Smooth muscle cell of the brain vasculature (primary cell): ENCODE measurements around the gene EFHC2.

ENCODE experiments used
- DNase-seq: peaks from one replicate; pipeline ENCODE4 v3.0.0-alpha.2; 2012; ENCODE audit warnings: low read depth, low spot score

Gene EFHC2, protein sequence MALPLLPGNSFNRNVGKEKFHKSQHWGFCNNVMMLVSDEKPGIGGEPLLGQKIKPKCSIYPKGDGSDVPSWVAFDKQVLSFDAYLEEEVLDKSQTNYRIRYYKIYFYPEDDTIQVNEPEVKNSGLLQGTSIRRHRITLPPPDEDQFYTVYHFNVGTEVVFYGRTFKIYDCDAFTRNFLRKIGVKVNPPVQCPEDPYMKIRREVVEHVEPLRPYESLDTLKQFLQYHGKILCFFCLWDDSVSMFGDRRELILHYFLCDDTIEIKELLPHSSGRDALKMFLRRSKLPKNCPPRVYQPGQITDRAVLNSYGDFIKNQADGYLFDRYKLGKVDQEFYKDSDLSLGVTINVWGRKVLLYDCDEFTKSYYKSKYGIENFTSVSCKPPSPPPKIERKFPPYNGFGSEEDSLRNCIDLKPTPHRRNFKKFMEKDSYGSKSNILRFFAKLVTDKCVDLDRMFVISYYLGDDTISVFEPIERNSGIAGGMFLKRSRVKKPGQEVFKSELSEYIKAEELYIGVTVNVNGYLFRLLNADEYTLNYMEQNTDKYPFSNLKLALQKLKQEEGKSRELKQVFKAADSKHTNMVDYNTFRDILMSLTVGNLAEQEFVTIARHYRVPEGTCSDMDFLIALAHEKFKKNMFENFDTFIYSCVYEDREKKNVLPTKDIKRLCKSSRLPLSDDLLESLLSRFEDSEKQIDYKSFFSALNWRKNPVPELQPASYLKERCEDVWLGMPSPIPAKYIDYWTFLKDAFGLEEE

DNA sequence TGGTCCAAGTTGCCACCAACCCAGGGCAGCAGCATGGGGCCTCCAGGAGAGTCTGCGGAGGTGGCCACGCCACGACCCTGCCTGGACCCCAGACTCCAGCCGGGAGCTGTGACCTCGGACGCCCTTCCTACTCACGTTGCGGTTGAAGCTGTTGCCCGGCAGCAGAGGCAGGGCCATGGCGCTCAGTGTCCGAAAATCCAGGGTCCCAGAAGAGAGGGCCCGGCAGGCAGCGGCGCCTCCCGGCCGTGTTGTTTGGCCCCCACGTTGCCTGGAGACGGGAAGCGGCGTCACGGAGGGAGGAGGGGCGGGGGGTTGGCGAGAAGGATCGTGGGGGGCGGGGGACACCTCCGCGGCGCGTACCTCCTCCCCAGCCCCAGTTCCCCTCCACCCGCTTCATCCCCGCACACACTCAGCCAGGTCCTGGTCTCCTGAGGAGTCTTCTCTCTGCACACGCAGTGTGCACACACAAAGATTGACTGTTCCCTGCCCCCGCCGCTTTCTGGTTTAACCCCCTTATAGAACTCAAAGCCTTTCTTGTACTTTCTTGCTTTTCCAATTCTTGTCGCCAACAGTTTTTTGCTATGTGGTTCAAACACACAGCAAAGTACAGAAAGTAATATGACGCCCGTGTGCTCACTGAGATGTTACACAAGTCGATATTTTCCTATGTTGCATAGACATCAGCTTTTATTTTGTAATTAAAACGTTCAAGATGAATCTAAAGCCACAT lies at the start of gene EFHC2:
Gene EFHC2, minus strand, starts transcription at position 261 of the 730 bp plus-strand sequence. Its CDS starts 84 bp downstream, at position 177.
- no peak for DNase-seq

DNA sequence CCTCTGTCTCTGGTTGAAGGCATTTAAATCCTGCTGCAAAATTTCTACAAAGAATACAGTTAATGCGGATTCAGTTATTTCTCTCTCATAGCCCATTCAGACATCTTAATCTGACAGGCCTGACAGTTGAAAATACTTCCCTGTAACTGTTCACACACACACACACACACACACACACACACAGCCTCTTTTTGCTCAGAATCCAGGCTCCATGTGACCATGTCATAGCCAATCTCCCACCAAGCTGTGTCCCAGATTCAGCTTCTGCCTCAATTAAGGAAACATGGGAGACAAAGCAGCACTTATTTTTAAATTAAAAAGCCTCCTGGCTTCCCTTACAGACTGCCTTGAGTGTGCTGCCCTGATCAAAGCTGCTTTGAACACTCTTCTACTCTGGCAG lies 49.3 kb upstream of the EFHC2 start:
- no peak for DNase-seq

DNA sequence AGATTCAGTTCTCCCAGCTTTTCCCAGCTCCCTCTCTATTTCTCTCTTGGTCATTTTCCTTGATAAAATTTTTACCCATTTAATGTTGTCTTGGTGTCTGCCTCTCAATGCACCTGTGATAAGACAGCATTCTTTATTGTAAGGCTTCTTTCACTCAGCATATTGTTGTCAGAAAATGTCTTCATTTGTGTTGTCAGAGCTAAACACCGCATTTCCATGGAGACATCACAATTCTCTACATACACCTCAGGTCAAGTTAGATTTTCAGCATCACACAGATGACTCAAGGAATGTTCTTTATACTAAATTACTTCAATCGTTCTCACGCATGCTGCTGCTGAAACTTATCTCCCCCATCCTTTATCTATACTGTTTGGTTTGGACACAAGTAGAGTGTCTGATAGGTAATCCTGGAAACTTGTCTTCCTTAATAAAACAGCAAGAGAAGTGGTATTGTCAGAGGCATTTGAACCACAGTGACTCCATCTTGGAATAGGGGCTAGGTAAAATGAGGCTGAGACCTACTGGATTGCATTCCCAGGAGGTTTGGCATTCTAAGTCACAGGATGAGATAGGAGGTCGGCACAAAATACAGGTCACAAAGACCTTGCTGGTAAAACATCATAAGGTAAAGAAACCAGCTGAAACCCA lies 41.3 kb upstream of the EFHC2 start:
- no peak for DNase-seq

DNA sequence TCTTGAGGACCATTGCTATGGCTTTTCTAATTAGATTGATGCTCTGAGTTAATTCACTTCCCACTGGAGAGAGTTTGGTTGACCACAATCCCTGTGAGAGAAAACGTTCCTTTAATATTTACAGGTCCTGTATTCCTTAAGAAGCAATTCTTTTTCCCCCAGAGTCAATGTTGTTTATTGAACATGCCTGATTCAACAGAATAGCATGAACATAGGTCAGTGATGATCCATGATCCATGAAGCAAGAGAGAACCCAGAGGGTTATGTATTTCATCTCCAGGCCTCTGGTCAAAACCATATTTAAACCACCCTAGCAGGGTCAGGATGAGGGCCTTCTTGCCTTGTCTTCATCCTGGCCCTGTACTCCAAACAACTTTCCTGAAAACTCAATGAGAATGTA lies 39.4 kb upstream of the EFHC2 start:
- DNase-seq, result no peak

DNA sequence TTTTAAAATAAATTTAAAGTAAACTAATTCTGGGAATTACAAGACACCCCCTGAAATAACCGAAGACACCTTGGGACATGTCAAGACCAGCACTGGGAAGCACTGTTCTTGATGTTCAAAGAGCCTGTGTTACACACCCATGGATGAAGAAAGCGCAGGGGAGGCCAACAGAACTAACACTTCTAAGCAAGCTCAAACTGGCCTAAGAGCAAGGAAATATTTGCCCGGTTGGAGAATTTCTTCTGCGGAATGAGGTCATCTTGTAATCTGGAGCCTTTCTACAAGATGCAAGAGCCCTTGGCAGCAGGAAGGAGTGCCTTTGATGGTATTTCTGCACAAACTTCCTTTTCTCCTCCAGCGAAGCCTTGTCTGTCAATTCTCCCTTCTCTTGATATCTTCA lies 9.3 kb upstream of the EFHC2 start:
- DNase-seq, result no peak

DNA sequence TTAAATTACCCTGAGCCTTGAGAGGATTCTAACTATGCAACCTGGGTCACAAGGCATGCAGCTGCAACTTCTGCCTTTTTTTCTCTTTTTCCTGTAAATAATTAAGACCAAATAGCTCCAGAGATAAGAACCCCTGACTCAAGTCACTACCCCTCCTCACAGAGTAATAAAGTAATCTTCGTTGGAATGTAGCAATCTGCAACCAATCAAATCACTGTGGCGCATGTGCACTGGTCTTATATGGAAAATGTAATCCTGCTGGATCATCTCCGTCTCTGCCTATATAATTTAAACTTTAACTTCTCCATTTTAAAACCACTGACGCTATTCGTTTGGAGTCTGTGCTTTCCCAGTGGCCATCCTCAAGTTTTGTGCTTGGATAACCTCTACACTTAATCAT lies 6.1 kb upstream of the EFHC2 start:
- DNase-seq, result no peak

DNA sequence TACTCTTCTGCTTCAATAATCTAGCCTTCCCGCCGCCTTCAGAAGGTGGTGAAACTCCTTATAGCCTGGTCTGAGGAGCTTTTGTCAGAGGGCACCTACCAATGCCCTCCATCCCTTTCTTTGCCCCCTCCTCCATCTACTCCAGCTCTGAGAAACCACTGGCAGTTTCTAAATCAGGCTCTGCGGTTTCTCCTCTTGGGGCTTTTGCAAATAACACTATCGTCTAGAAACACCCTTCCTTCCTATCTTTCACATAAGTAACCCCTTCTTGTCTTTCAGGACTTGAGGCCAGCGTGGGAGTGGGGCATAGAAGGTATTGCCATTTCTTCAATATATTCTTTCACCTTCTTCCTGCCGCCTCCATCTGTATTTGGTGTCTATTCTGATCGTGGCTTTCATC lies 1.2 kb upstream of the EFHC2 start:
- DNase-seq, result no peak

DNA sequence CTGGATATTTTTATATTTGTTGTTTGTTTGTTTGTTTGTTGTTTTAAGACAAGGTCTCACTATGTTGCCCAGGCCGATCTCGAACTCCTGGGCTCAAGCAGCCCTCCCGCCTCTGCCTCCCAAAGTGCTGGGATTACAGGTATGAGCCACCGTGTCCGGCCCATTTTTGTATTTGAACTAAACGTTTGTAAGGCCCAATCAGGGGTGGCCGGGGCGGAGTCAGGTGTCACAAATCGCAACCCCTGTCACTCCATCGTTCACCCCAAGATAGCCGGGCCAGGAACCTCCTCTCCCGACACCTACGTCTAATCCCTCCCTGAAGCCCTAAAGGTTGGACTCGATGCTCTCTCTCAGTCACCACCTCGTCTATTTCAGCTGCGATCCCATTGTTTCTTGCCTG lies 722 bp upstream of the EFHC2 start:
- no peak for DNase-seq

DNA sequence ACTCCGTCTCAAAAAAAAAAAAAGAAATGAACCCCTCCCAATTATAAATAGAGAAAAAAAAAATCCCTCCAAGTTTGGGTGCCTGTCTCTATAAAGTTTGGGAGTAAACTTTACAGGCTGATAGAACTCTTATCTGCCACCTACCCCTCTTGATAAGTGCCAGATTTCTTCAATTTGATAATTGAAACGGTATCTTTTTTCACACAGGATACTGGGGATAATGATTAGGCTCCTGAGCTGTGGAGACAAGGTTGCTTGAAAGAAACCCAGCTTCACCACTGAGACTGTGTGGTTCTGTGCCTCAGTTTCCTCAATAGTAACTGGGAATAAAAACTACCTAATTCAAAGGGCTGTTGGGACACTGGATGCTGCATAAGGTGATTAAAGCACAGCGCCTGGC lies 606 bp downstream of the EFHC2 start:
- DNase-seq, result no peak

DNA sequence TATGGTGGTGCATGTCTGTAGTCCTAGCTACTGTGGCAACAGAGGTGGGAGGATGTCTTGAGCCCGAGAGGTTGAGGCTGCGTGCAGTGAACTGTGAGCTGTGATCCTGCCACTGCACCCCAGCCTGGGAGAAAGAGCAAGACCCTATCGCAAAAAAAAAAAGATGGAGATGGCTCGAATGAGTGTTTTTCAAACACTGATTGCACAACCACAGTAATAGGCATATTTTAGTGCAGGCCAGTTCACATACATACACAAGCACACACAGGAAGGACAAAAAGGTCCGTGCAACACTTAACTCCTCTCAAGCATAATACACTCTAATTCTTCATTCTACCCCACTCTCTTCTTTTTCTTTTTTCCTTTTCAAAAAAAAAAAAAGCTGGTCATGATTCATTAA lies 5.1 kb downstream of the EFHC2 start:
- no peak for DNase-seq

DNA sequence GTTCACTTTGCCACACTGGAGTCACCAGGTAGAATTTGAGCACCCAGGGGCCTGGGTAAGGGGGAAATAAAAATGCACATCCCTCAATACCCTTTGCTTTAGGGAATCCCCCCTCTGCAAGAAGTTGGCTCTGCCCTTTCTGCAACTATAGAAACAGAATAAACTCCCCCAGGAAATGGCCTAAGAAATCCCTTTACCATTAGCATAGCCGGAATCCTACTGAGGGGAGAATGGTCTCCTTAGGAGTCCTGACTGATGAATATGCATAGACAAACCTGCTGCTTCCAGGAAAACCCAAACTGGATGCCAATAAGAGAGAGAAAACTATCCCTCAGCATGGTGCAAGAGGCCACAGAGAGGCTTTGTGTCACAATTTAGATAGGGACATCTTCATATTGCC lies 11.0 kb downstream of the EFHC2 start:
- DNase-seq, result no peak

DNA sequence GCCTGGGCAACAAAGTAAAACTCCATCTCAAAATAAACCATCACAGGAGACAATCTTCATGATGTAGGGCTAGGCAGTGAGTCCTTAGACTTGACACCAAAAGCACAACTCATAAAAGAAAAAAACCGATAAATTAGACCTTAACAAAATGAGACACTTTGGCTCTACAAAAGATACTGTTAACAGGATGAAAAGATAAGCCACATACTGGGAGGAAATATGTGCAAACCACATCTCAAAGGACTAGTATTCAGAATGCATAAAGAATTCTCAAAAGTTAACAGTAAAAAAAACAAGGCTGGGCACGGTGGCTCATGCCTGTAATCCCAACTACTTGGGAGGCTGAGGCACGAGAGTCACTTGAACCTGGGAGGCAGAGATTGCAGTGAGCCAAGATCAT lies 13.2 kb downstream of the EFHC2 start:
- DNase-seq, result no peak

DNA sequence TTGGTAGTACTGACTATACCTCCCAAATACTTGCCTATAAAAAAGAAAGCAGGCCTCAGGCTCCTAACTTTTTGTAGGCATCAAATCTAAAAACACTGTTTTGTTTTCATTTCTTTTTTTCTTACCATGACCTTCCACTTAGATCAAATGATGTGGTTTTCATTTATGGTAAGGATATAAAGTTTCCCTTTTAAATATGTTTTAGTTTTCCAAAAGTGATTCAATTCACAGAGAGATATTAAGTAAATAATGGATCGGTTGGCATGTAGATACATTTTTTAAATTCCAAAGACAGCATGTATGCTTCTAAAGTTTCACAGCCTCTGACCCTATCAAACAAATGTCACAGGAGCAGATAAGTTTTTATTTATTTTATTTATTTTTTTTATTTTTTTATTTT lies 23.9 kb downstream of the EFHC2 start:
- no peak for DNase-seq

DNA sequence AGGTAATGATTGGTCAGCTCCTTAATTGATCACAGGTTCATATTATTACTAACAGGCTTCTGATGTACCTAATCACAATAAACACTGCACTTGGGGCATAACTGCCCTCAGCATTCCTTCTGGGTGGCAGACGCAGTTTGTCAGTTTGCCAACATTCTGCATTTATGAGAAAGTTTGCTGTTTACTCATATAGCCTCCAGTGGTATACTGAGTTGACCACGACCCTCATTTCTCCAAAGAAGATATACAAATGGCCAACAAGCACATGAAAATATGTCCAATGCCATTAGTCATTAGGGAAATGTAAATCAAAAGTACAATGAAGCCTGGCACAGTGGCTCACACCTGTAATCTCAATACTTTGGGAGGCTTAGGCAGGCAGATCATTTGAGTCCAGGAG lies 26.3 kb downstream of the EFHC2 start:
- DNase-seq, result no peak

DNA sequence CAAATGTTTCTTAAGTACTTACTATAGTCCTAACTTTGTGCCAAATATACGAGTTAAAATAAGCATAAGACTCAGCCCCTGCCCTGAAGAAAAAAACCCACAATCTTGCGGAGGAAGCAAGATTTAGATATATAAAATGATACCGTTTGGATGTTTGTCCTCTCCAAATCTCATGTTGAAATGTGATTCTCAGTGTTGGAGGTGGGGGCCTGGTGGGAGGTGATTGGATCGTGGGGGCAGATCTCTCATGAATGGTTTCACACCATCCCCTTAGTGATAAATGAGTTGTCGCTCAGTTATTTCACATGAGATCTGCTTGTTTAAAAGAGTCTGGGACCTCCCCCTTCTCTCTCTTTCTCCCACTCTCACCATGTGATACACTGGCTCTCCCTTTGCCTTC lies 28.7 kb downstream of the EFHC2 start:
- DNase-seq, result no peak

DNA sequence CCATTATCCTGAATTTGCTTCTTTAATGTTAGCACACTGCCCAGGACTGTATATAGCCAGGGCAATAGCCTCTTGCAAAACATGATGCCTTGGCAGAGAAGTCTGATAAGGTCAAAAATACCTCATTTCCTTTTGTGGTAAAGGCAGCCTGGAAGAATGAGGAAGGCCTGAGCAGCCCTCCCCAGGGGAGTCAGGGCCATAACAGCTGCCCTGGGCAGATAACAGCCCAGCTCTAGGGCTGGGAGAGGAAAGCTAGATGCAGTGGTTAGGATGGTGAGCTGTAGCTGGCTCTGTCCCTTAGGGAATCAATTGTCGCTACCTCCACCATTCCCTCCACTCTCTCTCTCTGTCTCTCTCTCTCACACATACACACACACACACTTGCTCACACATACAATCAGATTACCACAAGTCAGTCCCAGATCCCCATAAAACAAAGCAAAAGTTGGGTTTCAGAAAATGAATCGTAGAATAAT lies 29.2 kb downstream of the EFHC2 start:
- DNase-seq, result no peak

DNA sequence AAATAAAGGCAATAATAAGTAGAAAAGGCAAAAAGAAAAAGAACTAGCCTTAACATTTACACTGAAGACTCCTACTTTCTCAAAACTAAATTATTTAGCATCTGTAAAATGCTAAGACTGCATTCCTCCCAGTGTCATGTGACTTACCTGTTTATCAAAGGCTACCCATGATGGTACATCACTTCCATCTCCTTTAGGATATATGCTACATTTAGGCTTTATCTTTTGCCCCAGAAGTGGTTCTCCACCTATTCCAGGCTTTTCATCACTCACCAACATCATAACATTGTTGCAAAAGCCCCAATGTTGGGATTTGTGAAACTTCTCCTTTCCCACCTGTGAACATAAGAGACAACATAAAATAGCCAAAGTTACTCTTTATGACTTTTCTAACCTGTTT lies 31.1 kb downstream of the EFHC2 start:
- DNase-seq, result no peak

DNA sequence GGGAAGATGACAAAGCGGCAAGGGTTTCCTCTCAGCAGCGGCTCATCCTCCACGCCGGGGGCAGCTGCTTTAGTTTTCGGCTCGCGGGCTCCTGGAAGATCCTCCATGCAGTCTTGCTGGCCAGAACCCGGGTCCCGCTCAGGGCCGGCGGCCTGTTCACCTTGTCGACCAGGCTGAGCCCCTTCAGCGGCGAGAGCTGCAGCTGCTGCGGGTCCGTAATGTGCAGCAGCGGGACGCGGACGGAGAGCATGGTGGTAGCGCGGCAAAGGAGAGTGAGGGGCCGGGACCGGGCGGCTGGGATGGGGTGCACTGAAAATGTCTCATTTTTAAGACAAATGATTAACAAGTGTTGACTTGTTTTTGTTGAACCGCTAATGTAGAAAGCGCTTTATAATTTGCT lies 33.2 kb downstream of the EFHC2 start:
- no peak for DNase-seq

DNA sequence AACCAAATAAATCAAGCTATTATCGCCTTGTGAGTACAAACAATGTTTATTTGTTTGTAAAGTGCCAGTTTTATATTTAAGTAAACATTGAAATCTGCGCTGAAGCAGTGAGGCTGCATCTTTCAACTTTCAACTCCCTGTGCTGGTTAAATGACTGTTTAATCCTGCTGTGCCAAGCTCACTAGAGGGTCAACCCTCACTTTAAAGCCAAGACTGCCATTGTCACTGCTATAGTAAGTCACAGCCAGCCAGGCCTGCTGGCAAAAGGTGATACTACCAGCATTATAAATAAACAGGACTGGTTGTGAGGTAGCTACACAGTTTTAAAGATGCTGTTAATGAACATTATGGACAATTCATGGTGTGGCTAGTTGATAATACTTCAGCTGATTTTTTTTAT lies 34.6 kb downstream of the EFHC2 start:
- no peak for DNase-seq

DNA sequence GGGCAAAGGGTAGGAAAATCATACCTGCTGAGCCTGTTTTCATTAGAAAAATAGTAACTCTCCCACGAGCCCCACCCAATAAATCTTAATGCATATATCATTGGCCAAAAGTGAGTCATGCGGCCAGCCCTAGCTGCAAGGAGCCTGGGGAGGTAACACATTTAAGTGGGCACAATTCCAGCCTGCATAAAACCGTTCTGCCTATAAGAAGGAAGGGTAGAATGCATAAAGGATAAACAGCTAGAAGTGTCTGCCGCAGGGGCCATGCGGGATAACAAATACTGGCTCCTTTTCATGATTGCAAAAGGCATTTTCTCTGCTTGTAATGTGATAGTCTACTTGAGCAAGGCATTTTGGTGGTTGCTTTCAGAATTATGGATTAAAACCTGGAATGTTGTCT lies 37.1 kb downstream of the EFHC2 start:
- no peak for DNase-seq

DNA sequence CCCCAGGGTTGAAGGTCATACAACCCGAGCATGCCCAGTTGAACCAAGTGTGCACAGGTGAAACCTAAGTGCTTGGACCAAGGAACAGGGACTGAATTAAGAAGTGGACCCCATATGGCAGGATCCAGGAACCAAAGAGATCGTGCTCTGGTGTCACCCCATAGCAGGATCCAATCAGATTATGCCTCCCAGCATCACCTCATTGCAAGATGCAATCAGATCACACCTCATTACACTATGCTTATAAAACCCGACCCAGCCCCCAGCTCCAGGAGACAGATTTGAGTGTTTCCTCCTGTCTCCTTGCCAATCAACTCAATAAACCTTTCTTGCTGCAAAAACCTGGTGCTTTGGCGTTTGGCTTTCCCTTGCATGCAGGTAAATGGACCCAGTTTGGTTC lies 37.6 kb downstream of the EFHC2 start:
- DNase-seq, result no peak

DNA sequence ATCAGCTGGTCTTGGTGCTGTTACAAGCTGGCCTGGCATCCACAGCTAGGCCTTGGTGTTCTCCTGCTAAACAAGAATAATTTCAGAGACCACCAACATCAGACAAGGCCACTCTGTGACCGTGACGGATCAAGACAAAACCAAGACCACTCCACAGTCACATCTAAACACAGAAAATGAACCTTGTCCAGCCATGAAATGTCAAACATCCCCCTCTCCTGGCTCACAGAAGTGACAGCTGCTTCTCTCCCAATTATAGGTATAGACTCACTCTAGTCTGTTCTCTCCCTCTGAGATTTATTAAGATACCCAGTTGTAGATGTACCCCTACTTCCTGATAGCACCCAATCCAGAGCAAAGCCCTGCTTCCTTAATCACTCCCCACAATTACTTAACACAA lies 40.4 kb downstream of the EFHC2 start:
- no peak for DNase-seq
